Astrocyte of the cerebellum (primary cell): ENCODE data around the gene BRINP1.

Experiments
- DNase-seq: peaks from one replicate; pipeline ENCODE4 v3.0.0-alpha.2; 2011; ENCODE audit warnings: low read depth
- H3K4me3 ChIP-seq: 2 replicates; pipeline ENCODE4 v1.5.1; 2011; ENCODE audit warnings: mild to moderate bottlenecking, low read depth, low read length, moderate library complexity
- in situ Hi-C: cut with HindIII; loops from 2 replicates; pipeline ENCODE4 v1.10.0; 2017; ENCODE audit warnings: low sequenced_read_pairs
- TF ChIP-seq, protein P1 (sequence below): IDR thresholded peaks from 2 replicates; pipeline ENCODE4 v1.5.1; 2012; ENCODE audit warnings: low read length, low read depth, moderate library complexity, mild to moderate bottlenecking; ENCODE audit errors: missing control alignments

BRINP1 gene

DNA sequence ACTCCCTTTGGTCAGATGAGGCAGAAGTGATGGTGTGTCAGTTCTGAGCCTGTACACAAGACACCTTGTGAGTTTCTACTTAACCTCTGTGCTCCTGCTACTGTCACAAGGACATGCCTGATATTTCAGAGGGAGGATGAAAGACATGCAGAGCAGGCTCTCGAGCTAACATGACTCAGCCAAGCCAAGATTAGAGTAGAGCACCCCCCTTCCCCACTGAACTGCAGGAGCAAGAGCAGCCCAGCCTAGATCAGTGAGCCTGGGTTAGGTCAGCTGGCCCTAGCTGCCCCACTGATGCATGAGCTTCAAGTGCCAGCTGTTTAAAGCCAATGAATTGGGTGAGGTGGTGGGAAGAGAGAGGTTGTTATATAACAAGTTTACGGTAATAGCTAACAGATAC is 36.7 kb downstream of the BRINP1 start:
- DNase-seq = no peak
- H3K4me3 ChIP-seq = no peak overlapping the region
- TF ChIP-seq, protein P1, sequence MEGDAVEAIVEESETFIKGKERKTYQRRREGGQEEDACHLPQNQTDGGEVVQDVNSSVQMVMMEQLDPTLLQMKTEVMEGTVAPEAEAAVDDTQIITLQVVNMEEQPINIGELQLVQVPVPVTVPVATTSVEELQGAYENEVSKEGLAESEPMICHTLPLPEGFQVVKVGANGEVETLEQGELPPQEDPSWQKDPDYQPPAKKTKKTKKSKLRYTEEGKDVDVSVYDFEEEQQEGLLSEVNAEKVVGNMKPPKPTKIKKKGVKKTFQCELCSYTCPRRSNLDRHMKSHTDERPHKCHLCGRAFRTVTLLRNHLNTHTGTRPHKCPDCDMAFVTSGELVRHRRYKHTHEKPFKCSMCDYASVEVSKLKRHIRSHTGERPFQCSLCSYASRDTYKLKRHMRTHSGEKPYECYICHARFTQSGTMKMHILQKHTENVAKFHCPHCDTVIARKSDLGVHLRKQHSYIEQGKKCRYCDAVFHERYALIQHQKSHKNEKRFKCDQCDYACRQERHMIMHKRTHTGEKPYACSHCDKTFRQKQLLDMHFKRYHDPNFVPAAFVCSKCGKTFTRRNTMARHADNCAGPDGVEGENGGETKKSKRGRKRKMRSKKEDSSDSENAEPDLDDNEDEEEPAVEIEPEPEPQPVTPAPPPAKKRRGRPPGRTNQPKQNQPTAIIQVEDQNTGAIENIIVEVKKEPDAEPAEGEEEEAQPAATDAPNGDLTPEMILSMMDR = no peak
- in situ Hi-C loops = no loop called here

DNA sequence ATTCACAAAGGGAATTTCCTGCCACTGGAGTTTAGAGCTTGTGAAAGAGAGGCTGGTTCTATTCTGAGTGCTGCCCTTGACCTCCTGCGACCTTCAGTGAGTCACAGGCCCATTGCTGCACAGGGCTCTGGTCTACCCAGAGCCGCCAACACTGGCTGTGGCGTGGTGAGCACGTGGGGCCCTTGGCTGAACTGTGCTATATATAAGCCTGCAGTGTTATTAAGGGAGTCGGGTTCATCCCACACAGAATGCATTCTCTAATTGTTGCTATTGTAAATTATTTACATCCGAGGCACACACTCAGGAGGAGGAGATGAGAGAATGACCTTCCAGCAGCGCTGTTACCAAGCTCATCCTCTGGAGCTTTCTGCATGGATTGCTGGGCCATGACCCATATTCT is 47.1 kb downstream of the BRINP1 start:
- H3K4me3 ChIP-seq = no peak overlapping the region
- TF ChIP-seq, protein P1 = no peak
- in situ Hi-C loops = no loop called here
- DNase-seq = no peak

DNA sequence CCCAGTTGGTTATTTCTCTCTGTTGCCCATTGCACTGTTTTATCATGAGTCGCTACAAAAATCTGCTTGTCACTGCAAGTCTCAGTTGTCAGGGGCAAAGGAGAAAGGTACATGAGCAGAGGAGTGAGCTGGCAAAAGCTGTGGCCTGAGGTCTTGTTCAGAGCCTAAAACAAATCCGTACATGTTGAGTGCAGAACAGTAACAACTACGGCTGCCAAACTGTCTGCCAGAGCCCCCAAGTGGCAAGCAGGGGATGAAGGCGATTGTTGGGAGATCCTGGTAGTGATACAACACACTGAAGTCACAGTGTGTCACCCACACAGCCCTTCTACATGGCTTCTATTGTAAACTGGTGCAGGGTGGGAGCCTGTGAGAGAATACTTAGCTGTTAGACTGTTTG is 50.9 kb downstream of the BRINP1 start:
- no peak for DNase-seq
- TF ChIP-seq, protein P1 = no peak
- H3K4me3 ChIP-seq = no peak overlapping the region
- in situ Hi-C loops = no loop called here

DNA sequence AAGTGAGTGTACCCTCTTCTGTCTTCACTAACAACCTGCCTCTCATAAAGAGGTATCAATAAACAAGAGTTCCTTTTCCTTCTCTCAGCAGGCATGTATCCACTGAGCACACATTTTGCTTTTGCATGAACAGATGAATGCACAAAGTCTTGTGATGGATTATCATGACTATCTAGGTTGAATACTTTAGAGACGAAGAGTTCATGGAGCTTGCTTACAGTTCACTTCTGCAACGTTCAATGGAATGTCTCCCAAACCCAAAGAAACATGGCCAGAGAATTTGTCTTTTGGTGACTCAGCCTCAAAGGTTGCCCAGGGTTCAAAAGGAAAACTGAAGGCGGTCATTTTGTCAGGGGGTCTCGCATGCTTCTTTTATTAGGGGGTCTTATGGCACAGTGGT is 55.4 kb downstream of the BRINP1 start:
- TF ChIP-seq, protein P1 = no peak
- no peak for DNase-seq
- H3K4me3 ChIP-seq = no peak overlapping the region
- in situ Hi-C loops = no loop called here

DNA sequence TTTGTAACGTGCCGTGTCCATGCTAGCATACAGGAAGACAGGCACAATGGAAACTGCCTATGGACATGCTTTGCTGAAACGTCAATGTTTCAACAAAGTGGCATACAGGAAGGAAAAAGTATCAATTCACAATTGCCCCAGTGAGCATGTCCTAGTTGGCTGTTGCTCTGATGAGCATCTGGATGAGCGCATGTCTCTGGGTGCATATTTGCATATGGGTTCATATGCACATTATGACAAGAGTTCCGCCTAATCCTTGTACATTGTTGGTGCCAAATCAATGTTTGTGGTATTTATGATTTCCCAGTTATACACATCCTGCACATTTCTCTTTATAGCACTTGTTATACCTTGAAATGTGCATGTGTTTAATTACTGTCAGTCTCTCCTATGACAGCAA is 58.5 kb downstream of the BRINP1 start:
- in situ Hi-C loops = no loop called here
- TF ChIP-seq, protein P1 = no peak
- DNase-seq = no peak
- no peak overlapping the region for H3K4me3 ChIP-seq

DNA sequence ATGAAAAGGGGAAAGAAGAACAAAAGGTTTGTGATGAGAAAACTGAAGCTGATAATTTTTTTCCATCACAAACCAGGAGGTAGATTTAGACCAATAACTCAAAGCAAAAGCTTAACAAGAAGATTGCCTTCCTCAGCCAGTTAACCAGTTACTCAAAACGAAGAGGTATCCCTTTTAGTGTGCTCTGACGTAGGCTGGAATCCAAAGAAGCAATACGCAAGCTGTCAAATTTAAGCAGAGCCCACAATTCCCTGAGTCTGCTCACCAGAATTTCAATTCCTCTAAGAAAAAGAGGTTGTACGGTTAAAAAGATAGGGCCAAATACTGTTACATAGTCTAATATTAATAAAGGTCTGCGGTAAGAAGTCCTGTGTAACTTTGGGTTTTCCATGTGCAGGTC is 61.8 kb downstream of the BRINP1 start:
- TF ChIP-seq, protein P1 = no peak
- in situ Hi-C loops = no loop called here
- no peak for DNase-seq
- H3K4me3 ChIP-seq = no peak overlapping the region

DNA sequence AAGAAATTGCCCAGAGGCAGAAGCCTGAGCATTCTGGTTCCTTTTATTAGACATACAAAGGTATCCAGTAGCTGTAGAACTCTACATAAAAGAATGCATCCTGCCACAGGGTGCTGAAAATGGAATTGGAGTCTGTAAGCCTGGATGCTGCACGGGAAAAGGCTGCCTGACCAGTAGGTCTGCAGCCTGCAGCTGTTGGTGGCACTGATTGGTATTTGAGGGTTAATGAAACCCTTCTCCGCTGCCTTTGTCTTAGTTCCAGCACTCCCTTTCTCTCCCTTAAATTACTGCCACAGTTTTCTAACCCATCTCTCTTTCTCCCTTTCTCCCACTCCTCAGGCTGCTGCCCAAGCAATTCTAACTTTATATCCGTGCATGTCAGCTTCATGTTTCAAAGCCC is 64.7 kb downstream of the BRINP1 start:
- in situ Hi-C loops = no loop called here

More for the DNA sequence above, 64.7 kb downstream of the BRINP1 start:
- DNase-seq = no peak
- no peak overlapping the region for H3K4me3 ChIP-seq
- TF ChIP-seq, protein P1 = no peak
